ENCODE data around the gene KCNK1.

DNA sequence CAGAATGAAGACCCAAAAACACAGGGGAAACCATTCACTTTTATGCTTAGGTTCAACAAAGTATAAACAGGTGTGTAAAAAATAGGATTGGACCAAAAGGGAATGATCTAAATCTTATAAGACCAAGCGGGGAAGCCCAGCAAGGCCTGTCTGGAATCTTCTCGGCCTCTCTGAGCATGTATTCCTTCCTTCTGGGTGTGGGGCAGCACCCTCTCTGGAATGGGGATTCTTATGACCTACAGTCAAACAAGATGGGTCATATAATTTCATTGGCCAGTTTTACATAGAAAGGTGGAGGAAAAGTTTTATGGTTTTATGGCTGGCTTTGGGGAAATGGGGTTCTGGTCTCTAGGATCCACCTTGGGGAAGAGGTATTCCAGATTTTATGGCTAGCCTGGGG, 11.2 kb downstream of the KCNK1 start:
- no peak for TF ChIP-seq POLR2AphosphoS5 (IDR thresholded peaks at IDR 0.05)
- TF ChIP-seq, protein P1, sequence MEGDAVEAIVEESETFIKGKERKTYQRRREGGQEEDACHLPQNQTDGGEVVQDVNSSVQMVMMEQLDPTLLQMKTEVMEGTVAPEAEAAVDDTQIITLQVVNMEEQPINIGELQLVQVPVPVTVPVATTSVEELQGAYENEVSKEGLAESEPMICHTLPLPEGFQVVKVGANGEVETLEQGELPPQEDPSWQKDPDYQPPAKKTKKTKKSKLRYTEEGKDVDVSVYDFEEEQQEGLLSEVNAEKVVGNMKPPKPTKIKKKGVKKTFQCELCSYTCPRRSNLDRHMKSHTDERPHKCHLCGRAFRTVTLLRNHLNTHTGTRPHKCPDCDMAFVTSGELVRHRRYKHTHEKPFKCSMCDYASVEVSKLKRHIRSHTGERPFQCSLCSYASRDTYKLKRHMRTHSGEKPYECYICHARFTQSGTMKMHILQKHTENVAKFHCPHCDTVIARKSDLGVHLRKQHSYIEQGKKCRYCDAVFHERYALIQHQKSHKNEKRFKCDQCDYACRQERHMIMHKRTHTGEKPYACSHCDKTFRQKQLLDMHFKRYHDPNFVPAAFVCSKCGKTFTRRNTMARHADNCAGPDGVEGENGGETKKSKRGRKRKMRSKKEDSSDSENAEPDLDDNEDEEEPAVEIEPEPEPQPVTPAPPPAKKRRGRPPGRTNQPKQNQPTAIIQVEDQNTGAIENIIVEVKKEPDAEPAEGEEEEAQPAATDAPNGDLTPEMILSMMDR (IDR thresholded peaks at IDR 0.05 in 8 of 11, conservative IDR thresholded peaks at IDR 0.05 in 3 of 11), result no peak
